NT2/D1 (cell line): ENCODE measurements around the gene SYNDIG1L.

Source experiments
- SUZ12 ChIP-seq: IDR thresholded peaks from 2 replicates; pipeline ENCODE4 v1.6.1; 2011; ENCODE audit not compliant: insufficient read length, insufficient read depth; ENCODE audit errors: extremely low read depth
- YY1 ChIP-seq: IDR thresholded peaks from 2 replicates; pipeline ENCODE4 v1.6.1; 2011; ENCODE audit not compliant: insufficient read length, insufficient read depth

- TF ChIP-seq YY1 (no peak), SUZ12 (no peak)
These were observed 49.7 kb upstream of the SYNDIG1L start for GRCh38 chr14:74475678-74476077.
